Ishikawa (cell line): ENCODE measurements around the gene VASN.

Experiments
- CEBPB ChIP-seq: IDR thresholded peaks from 2 replicates; pipeline ENCODE4 v1.6.1; 2012
- EP300 ChIP-seq: IDR thresholded peaks from 2 replicates; pipeline ENCODE4 v1.6.1; 2012; ENCODE audit warnings: borderline replicate concordance
- TAF1 ChIP-seq: IDR thresholded peaks from 2 replicates; pipeline ENCODE4 v1.6.1; 2012; ENCODE audit warnings: low read depth, mild to moderate bottlenecking
- TEAD4 ChIP-seq: IDR thresholded peaks from 2 replicates; pipeline ENCODE4 v1.6.1; 2012
- YY1 ChIP-seq: IDR thresholded peaks from 2 replicates; pipeline ENCODE4 v1.6.1; 2012; ENCODE audit warnings: low read depth

GRCh38 chr16:4390266-4391260, 18.9 kb downstream of the VASN start:
- TF ChIP-seq EP300 (no peak), TEAD4 (no peak), YY1 (no peak), TAF1 (no peak), CEBPB (no peak)
